Measurements from ENCODE around the gene IRGQ.
"Not testable (repeated sequence)": the region's sequence is repeated elsewhere in the genome, so short reads cannot be mapped to it uniquely, and the experiment has no call there.

Gene IRGQ

DNA sequence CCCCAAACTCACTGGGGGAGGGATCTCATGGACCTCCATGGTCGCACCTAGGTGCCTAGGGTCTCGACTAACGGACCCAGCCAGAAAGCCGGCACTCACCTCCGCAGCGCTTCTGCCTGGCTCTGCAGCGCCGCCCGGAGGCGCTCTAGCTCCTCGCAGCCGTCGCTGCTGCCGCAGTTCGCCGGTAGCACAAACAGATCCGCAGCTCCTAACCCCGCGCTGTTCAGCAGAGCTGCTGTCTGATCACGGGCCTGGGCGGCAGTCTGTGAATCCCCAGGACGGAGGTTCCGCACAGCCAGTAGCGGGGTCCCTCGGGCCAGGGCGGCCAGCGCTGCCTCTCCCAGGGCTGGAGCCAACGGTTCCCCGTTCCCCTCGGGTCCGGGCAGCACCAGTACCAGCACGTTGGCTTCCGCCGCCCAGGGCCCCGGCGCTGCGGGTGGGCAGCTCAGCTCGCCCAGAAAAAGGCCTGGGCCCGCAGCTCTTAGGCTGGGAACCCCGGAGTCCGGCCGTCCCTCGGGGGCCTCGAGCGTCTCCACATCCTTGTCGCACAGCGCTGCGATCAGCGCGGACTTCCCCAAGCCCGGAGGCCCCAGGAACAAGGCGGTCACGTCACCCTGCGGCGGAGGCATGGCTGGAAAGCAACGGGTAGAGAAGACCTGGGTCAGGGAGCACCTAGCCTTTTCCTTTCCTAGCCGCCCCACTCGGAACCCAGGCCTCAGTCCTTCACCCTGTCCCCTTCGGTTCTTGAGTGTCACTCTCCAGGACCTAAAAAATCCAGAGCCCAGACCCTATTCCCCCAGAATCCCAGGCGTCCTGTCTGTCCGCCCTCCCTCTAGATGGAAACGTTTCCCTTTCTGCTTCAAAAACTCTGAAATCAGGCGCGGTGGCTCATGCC is 977 bp downstream of the IRGQ start:
- ATAC-seq, result peak; percentile 46
- Mint-ChIP-seq H3K4me1 (peaks cover 71% of the 10 kb centered on the region), H3K36me3 (peaks cover 35% of the 10 kb centered on the region)

DNA sequence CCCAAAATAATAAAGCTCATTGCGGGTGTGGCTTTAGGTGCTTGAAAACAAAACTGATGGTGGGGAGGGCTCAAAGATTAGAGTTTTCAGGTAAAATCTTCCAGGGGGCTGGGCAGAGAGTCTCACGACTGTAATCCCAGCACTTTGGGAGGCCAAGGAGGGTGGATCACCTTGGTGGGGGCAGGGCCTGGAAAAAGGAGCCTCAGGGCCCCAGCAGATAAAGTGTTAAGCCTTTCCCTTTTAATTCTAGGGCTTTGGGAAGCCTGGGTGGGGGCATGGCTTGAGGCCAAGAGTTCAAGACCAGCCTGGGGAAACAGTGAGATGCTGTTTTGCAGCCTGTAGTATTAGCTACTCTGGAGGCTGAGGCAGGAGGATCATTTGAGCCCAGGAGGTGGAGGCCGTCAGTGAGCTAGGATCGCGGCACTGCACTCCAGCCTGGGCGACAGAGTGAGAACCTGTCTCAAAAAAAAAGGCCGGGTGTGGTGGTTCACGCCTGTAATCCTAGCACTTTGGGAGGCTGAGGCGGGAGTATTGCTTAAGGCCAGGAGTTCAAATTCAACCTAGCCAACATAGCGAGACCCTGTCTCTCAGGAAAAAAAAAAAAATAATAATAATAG is 1.7 kb downstream of the IRGQ start:
- peaks cover 77% of the 10 kb centered on the region for H3K4me1 Mint-ChIP-seq
- H3K27ac Mint-ChIP-seq, result peak overlapping the region; percentile 65
- H3K9me3 Mint-ChIP-seq, result no peaks in the 10 kb centered on the region
- no peaks in the 10 kb centered on the region for H3K27me3 Mint-ChIP-seq
- H3K36me3 Mint-ChIP-seq, result peaks cover 42% of the 10 kb centered on the region
- peak overlapping the region; percentile 95 for H3K4me3 Mint-ChIP-seq
- no peak for ATAC-seq

More for the DNA sequence above, 977 bp downstream of the IRGQ start:
- H3K4me3 Mint-ChIP-seq, result peak overlapping the region; percentile 95
- H3K27me3 Mint-ChIP-seq, result no peaks in the 10 kb centered on the region
- H3K9me3 Mint-ChIP-seq, result no peaks in the 10 kb centered on the region
- H3K27ac Mint-ChIP-seq, result peak overlapping the region; percentile 97

DNA sequence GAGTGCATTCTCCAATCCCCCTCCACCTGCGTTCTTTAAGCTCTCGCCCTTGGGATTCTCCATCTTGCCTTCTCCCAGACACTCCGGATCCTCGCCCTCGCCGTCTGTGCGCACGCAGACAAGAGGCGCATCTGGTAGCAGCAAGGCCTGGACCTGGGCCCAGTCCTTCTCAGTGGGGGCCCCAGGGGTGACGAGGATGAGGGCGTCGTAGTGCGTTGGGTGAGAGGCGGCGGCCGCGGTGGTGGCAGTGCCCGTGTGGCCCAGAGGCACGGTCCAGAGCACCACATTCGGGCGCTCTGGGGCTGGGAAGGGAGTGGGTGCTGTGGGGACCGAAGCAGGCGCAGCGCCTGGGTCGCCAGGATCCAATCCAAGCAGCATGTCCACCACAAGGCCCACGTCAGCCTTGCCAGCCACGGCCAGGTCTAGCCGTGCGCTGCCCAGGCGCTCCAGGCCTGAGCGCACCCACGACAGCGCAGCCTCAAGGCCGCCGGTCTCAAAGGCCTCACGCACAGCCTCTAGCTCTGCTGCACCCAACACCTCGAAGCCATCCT is 3.1 kb downstream of the IRGQ start:
- Mint-ChIP-seq H3K36me3 (peaks cover 35% of the 10 kb centered on the region), H3K4me1 (peaks cover 66% of the 10 kb centered on the region), H3K4me3 (no peak overlapping the region), H3K27me3 (no peaks in the 10 kb centered on the region), H3K27ac (peak overlapping the region; percentile 65), H3K9me3 (no peaks in the 10 kb centered on the region)
- ATAC-seq, result no peak

DNA sequence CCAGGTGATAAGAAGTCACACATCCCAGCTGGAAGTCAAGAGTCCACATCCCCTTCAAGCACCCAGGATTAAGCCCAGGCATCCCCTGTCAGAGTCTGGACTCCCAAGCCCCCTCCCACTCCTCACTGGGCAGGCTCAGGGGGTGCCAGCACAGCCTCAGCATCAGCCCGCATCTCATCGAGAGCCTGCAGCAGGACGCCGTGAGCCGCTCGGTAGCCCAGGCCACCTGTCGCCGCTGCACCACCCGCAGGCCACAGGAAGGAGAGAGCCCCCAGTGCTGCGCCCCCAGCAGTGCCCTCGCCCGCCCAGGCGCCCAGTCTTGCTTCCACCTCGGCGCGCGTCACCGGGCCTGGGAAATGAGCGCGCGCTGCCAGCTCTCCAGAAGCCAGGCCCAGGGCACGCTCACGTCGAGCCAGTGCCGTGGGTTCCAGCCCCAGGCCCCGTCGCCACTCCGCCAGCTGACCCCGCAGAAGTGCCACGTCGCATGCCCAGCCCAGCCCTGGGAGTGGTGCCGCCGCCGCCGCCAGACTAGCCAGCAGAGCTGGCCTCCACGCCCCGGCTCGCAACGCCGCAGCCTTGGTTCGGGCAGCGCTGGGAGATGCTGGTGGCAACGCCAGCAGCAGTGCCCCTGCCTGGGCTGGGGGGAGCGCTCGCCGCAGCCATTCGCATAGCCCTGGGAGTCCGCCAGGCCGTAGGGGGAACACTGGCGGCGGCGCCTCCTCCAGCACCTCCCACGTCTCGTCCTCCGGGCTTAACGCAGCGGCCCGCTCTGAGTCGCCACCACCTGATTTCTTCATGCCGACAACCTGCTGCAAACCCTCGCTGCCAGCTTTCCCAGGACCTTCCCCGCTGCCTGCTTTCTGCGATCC is 3.8 kb downstream of the IRGQ start:
- H3K27me3 Mint-ChIP-seq, result no peaks in the 10 kb centered on the region
- no peak overlapping the region for H3K27ac Mint-ChIP-seq
- H3K4me1 Mint-ChIP-seq, result peaks cover 59% of the 10 kb centered on the region
- H3K4me3 Mint-ChIP-seq, result no peak overlapping the region
- H3K36me3 Mint-ChIP-seq, result peaks cover 35% of the 10 kb centered on the region
- ATAC-seq, result no peak
- H3K9me3 Mint-ChIP-seq, result no peaks in the 10 kb centered on the region

DNA sequence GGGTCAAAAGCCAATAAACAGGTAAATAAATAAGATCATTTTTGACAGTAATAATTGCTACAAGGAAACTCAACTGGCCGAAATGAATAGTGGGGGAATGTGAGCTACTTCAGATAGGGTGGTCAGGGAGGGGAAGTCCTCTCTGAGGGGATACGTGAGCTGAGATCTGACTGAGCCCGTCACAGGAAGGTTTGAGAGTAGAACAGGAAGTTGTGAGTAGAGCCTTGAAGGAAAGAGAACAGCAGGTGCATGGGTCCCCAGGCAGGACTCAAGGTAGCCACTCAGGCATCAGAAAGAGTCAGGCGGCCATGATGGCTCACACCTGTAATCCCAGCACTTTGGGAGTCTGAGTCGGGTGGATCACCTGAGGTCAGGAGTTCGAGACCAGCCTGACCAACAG is 6.3 kb downstream of the IRGQ start:
- Mint-ChIP-seq H3K9me3 (no peaks in the 10 kb centered on the region), H3K36me3 (peaks cover 51% of the 10 kb centered on the region), H3K27me3 (no peaks in the 10 kb centered on the region), H3K27ac (peak overlapping the region; percentile 11), H3K4me3 (no peak overlapping the region), H3K4me1 (peaks cover 53% of the 10 kb centered on the region)
- peak; percentile 24 for ATAC-seq

DNA sequence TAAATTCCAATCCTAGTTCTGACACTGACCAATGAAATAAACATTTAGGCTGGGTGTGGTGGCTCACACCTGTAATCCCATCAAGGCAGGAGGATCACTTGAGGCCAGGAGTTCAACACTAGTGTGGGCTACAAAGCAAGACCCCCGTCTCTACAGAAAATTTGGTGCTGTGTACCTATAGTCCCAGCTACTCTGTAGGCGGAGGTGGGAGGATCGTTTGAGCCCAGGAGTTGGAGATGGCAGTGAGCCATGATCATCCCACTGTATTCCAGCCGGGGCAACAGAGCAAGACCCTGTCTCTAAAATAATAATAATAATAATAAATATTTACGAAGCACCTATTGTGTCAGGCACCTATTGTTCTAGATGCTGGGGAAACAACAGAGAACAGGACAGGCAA is 6.7 kb downstream of the IRGQ start:
- ATAC-seq, result no peak
- H3K27ac Mint-ChIP-seq, result peak overlapping the region; percentile 11
- H3K27me3 Mint-ChIP-seq, result no peaks in the 10 kb centered on the region
- no peaks in the 10 kb centered on the region for H3K9me3 Mint-ChIP-seq
- H3K4me3 Mint-ChIP-seq, result no peak overlapping the region
- peaks cover 51% of the 10 kb centered on the region for H3K36me3 Mint-ChIP-seq
- H3K4me1 Mint-ChIP-seq, result peaks cover 55% of the 10 kb centered on the region

DNA sequence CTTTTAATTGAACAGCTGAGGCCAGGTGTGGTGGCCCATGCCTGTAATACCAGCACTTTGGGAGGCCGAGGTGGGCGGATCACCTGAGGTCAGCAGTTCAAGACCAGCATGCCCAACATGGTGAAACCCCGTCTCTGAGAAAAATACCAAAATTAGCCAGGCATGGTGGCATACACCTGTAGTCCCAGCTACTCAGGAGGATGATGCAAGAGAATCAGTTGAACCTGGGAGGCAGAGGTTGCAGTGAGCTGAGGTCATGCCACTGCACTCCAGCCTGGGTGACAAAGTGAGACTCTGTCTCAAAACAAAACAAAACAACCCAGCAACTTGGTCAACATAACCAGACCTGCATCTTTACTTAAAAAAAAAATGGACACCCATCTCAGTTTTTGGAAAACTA is 8.9 kb downstream of the IRGQ start:
- not testable (repeated sequence) for H3K27me3 Mint-ChIP-seq, H3K9me3 Mint-ChIP-seq, H3K4me3 Mint-ChIP-seq, H3K27ac Mint-ChIP-seq, ATAC-seq
- Mint-ChIP-seq H3K4me1 (peaks cover 40% of the 10 kb centered on the region), H3K36me3 (peaks cover 33% of the 10 kb centered on the region)

DNA sequence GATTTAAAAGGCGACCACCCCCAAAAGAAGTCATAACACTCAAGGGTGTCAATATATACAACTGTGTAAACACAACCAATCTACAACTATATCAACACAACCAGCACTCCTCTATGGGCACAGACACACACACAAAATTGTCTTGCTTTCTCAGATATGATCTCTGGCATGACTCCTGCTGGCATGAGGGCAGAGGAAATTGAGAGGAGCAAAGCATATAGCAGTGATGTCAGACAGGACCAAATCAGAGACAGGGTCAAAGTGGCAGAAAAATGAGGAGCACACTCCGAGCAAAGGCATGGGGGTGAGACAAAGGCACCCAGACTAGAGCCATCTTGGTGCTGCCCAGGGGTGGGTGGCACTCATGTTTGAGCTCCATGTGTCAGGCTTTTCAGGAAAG is 9.6 kb downstream of the IRGQ start:
- Mint-ChIP-seq H3K9me3 (no peaks in the 10 kb centered on the region), H3K36me3 (peaks cover 33% of the 10 kb centered on the region), H3K27ac (no peak overlapping the region), H3K4me3 (no peak overlapping the region), H3K27me3 (no peaks in the 10 kb centered on the region), H3K4me1 (peaks cover 40% of the 10 kb centered on the region)
- ATAC-seq, result no peak

DNA sequence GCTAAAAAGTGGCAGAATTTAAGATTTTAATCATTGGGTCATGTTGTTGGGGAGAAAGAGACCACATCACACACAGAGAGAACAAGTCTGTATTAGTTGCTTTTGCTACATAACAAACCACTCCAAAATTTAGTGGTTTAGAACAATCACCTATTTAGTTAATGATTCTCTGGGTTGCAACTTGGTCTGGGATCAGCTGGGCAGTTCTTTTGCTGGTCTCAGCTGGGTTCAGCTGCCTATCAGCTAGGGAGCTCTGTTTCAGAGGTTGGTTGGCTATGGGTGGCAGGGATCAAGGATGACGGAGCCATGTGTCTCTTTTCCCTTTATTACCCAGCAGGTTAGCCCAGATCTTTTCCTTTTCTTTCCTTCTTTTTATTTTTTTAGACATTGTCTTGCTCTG is 11.4 kb downstream of the IRGQ start:
- Mint-ChIP-seq H3K27me3 (no peaks in the 10 kb centered on the region), H3K4me3 (no peak overlapping the region), H3K4me1 (peaks cover 30% of the 10 kb centered on the region), H3K36me3 (peaks cover 17% of the 10 kb centered on the region), H3K27ac (peak overlapping the region; percentile 22), H3K9me3 (no peaks in the 10 kb centered on the region)
- no peak for ATAC-seq

DNA sequence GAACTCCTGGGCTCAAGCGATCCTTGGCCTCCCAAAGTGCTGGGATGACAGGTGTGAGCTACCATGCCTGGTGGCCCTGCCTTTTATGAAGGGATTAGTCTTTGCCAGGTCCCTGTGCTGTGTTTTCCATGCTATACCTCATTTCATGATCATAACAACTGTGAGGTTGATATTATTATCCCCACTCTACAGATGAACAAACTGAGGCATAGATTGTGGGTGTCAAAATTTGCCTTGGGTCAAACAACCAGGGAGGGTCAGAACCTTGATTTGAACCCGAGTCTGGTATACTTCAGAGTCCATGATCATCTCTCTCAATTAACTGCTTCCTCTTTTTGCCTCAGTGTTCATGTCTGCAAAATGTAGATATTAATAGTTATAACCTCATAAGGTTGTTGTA is 13.4 kb downstream of the IRGQ start:
- Mint-ChIP-seq H3K4me3 (no peak overlapping the region), H3K27ac (no peak overlapping the region), H3K27me3 (no peaks in the 10 kb centered on the region), H3K36me3 (peaks cover 16% of the 10 kb centered on the region), H3K4me1 (peaks cover 28% of the 10 kb centered on the region), H3K9me3 (no peaks in the 10 kb centered on the region)
- no peak for ATAC-seq

DNA sequence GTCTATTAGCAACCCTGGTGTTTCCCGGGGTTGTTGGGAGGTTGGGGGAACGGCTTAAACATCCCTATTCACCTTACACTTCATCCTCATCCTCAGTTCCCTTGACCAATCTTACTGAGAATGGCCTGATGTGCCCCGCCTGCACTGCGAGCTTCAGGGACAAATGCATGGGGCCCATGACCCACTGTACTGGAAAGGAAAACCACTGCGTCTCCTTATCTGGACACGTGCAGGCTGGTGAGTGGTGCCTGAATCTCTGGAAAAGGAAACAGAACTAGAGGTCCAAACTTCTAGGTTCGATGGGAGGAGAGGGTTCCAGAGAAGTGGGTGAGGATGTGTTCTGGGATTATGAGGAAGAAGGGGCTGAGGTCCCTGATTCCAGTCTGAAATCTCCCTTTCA is 14.5 kb downstream of the IRGQ start:
- no peak overlapping the region for H3K27ac Mint-ChIP-seq
- peaks cover 10% of the 10 kb centered on the region for H3K36me3 Mint-ChIP-seq
- H3K9me3 Mint-ChIP-seq, result no peaks in the 10 kb centered on the region
- H3K4me3 Mint-ChIP-seq, result no peak overlapping the region
- ATAC-seq, result no peak
- no peaks in the 10 kb centered on the region for H3K27me3 Mint-ChIP-seq
- H3K4me1 Mint-ChIP-seq, result peaks cover 31% of the 10 kb centered on the region

DNA sequence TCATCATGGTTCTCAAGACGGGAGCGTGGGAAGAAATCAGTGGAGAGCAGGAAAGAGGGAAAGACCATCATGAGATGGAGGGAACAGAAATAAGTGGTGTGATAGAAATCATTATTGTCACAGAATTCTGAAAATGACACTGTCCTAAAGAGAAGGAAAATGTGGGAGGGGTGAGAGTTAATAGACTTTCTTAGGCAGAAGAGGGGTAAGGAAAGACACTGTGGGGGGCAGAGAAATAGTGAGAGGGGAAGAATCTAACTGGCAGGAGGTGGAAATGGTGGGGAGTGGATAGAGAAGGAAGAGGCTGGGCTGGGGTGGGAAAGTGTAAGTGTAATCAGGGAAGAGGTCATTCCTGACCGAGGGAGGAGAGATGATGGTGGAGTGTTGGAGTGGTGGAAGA is 17.1 kb downstream of the IRGQ start:
- peaks cover 27% of the 10 kb centered on the region for H3K4me1 Mint-ChIP-seq
- H3K36me3 Mint-ChIP-seq, result no peaks in the 10 kb centered on the region
- ATAC-seq, result no peak
- H3K9me3 Mint-ChIP-seq, result no peaks in the 10 kb centered on the region
- peak overlapping the region; percentile 41 for H3K27ac Mint-ChIP-seq
- H3K4me3 Mint-ChIP-seq, result no peak overlapping the region
- no peaks in the 10 kb centered on the region for H3K27me3 Mint-ChIP-seq

DNA sequence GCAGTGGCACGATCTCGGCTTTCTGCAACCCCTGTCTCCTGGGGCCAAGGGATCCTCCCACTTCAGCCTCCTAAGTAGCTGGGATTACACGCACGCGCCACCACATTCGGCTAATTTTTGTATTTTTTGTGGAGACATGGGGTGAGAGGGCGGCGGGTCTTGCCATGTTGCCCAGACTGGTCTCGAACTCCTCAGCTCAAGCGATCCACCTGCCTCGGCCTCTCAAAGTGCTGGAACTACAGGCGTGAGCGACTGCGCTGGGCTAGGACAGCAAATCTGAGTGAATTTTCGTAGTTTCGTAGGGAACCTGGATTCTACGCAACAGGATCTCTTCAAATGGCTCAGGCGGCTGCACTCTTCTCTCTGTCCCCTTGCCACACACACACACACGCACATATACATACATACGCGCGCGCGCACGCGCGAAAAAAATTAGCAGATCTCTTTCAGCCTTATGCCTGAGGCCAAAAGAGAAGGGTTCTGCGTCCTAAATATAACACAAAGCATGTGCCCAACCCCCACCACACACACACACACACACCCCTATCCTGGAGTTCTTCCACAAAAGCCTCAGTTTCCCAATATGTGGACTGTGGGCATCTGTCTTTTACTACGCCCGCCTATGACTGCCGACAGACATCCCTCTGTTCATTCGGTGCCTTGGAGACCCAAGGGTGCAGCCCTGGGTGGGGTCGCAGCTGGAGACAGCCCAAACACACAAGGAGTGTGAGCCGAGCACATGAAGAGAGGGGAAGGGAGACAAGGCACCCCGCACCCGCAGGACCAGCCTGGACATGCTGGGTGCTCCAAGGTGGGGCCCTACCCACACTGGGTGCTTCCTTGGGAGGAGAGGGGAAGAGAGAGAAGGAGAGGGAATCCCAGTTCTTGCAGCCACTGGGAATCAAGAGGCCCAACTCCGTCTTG is 19.7 kb downstream of the IRGQ start:
- H3K27me3 Mint-ChIP-seq, result no peaks in the 10 kb centered on the region
- ATAC-seq, result no peak
- H3K4me1 Mint-ChIP-seq, result peaks cover 38% of the 10 kb centered on the region
- H3K36me3 Mint-ChIP-seq, result peaks cover 7% of the 10 kb centered on the region
- H3K9me3 Mint-ChIP-seq, result no peaks in the 10 kb centered on the region
- H3K27ac Mint-ChIP-seq, result peak overlapping the region; percentile 98
- peak overlapping the region; percentile 96 for H3K4me3 Mint-ChIP-seq
